Measurements from ENCODE around the gene EDIL3. TPM values are rescaled to one million over a fixed set of nuclear protein-coding genes. Genes with fewer than 3 reads are reported as not detected.

Gene EDIL3, protein sequence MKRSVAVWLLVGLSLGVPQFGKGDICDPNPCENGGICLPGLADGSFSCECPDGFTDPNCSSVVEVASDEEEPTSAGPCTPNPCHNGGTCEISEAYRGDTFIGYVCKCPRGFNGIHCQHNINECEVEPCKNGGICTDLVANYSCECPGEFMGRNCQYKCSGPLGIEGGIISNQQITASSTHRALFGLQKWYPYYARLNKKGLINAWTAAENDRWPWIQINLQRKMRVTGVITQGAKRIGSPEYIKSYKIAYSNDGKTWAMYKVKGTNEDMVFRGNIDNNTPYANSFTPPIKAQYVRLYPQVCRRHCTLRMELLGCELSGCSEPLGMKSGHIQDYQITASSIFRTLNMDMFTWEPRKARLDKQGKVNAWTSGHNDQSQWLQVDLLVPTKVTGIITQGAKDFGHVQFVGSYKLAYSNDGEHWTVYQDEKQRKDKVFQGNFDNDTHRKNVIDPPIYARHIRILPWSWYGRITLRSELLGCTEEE
- total RNA-seq, result 10 to 100 TPM; 37.1 to 57.3 (median 40.9) TPM
- polyA plus RNA-seq, result 1 to 10 TPM; 3.5 to 8.6 (median 6.0) TPM

DNA sequence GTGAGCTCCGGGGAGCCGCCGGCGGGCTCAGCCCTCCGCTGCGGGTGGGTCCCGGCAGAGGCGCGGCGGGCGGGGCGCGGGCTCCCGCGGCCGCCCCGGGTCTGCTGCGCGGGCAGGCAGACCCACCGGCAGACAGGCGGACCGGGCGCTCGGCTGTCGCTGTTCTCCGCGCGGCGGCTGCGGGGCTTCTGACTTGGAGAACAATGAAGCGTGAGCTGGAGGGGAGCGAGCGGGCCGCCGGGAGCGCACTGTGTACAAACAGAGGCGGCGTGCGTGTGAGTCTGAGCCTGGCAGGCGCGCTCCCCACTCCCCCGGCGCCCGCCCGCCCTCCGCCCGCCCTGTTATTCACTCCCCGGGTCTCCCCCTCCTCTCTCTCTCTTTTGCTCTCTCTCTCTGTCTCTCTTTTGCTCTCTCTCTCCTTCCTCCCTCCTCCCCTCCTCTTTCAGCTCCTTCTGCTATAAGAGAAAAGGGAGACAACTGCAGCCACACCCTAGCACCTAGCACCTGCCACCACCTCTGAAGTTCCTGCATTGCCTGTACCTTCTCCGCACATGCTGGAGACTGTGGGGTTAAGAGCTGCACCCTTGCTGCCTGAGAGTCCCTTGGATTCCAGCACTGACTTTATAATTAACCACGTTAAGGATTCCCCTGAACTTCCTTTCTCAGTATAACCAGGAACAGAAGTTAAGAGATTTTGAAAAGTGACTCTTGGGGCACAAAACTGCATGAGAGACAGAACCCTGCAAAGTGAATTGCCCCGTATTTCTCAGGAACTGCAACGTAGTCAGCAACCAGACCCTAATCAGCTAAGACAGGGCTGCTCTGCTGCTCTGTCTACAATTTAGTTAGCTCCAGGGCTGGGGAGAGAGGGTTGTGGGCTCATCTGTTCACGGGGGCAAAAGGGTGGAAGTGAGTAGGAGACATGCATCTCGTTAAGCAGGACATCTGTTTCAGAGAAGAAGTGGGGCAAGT, at the start of gene EDIL3:
Gene EDIL3 (minus strand): TSS at position 277 of the 972 bp plus-strand sequence. CDS start 506 bp downstream, outside the sequence.
- H3K27me3 ChIP-seq, result peaks cover 0 to 39% (median 28%) of the 10 kb centered on the region in 3 donors
- H3K4me3 ChIP-seq, result peak within 1 kb of the TSS; percentile 38 to 56 (median 54)
- no peak for TF ChIP-seq POLR2A (IDR thresholded peaks at IDR 0.05)
- TF ChIP-seq, protein P1, sequence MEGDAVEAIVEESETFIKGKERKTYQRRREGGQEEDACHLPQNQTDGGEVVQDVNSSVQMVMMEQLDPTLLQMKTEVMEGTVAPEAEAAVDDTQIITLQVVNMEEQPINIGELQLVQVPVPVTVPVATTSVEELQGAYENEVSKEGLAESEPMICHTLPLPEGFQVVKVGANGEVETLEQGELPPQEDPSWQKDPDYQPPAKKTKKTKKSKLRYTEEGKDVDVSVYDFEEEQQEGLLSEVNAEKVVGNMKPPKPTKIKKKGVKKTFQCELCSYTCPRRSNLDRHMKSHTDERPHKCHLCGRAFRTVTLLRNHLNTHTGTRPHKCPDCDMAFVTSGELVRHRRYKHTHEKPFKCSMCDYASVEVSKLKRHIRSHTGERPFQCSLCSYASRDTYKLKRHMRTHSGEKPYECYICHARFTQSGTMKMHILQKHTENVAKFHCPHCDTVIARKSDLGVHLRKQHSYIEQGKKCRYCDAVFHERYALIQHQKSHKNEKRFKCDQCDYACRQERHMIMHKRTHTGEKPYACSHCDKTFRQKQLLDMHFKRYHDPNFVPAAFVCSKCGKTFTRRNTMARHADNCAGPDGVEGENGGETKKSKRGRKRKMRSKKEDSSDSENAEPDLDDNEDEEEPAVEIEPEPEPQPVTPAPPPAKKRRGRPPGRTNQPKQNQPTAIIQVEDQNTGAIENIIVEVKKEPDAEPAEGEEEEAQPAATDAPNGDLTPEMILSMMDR (IDR thresholded peaks at IDR 0.05), result no peak
- TF ChIP-seq POLR2AphosphoS5 (IDR thresholded peaks at IDR 0.05), result no peak
- TF ChIP-seq EP300 (IDR thresholded peaks at IDR 0.05), result no peak
- H3K4me1 ChIP-seq, result peaks cover 0 to 32% (median 24%) of the 10 kb centered on the region in 4 donors
- H3K36me3 ChIP-seq, result no peaks in the 10 kb centered on the region
- DNase-seq, result peak; percentile 67
- no peaks in the 10 kb centered on the region for H3K9me3 ChIP-seq
- WGBS, 2 donors, result 1% methylated on average over 54 of the region's 54 CpGs
- H3K27ac ChIP-seq, result peak within 1 kb of the TSS; percentile 64 to 72 (median 71)
- intact Hi-C loops (cut with DNase I), result loop anchor here (10.0 kb wide), 1 partner anchor 370 kb away; no protein-coding TSS in a partner anchor

DNA sequence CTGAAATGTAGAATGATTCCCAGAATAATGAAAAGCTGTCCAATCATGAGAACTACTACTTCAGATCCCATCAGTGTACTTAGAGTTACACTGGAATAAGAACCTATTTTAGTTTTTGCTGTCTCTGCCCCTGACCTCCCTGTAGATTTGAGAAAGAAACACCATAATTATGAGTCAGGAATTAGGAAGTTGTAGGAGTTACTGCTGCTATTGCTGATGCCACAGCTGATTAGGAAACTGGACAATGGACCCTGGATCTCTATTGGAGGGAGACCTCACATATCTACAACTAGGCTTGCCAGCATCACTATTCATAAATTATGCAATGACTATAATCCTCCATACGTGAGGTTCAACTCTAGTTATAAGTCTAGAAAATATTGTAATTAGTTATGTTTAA, 48.8 kb upstream of the EDIL3 start:
- intact Hi-C loops (cut with DNase I), result no loop called here
- TF ChIP-seq, protein P1 (IDR thresholded peaks at IDR 0.05), result no peak
- no peak for TF ChIP-seq EP300 (IDR thresholded peaks at IDR 0.05)
- TF ChIP-seq POLR2A (IDR thresholded peaks at IDR 0.05), result no peak
- TF ChIP-seq POLR2AphosphoS5 (IDR thresholded peaks at IDR 0.05), result no peak
- WGBS, 2 donors, result 88 to 92% methylated on average over 1 of the region's 1 CpG
- no peaks in the 10 kb centered on the region for H3K4me1 ChIP-seq
- no peak overlapping the region for H3K27ac ChIP-seq
- no peak overlapping the region for H3K4me3 ChIP-seq
- no peak for DNase-seq
- no peaks in the 10 kb centered on the region for H3K9me3 ChIP-seq
- no peaks in the 10 kb centered on the region for H3K36me3 ChIP-seq
- no peaks in the 10 kb centered on the region for H3K27me3 ChIP-seq

DNA sequence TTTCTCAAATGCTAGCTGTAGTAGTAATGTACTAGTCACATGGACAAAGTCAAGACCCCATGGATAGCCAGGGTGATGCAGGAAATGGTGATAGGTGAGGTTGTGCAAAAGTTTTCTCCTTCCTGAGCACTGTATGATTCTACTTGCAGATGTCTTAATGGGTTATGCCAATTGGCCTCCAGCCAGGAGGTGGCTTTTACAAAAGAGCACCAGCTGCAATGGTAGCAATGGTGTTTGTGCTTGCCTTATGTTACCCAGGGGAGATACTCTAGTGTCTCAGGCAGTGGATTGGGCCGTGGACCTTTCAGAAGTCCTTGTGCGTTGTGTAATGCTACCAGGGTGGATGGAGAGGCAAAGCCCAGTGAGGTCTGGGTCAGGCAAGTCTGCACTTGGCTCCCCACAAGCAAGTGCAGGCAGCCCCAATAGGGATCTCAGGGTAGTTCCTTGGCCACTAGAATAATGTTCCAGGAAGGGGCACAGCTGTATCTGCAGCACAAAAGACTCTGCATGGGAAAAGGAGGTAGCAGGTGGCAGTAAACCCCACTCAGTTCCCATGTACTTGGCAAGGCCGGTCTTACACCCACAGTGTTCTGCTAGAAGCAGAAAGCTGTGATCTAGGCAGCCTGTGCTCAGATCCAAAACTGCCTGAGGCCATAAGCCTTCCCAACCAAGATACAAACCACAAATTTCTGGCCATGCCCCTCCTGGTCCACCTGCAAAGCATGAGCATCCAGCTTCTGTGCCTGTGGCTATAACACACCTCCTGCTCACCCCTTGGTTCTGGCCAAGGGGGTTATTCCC, 46.4 kb upstream of the EDIL3 start:
- H3K9me3 ChIP-seq, result no peaks in the 10 kb centered on the region
- intact Hi-C loops (cut with DNase I), result no loop called here
- no peak overlapping the region for H3K27ac ChIP-seq
- no peak for DNase-seq
- H3K27me3 ChIP-seq, result no peaks in the 10 kb centered on the region
- no peak for TF ChIP-seq EP300 (IDR thresholded peaks at IDR 0.05)
- H3K4me3 ChIP-seq, result no peak overlapping the region
- no peaks in the 10 kb centered on the region for H3K4me1 ChIP-seq
- no peaks in the 10 kb centered on the region for H3K36me3 ChIP-seq
- WGBS, 2 donors, result 89 to 93% methylated on average over 3 of the region's 3 CpGs

DNA sequence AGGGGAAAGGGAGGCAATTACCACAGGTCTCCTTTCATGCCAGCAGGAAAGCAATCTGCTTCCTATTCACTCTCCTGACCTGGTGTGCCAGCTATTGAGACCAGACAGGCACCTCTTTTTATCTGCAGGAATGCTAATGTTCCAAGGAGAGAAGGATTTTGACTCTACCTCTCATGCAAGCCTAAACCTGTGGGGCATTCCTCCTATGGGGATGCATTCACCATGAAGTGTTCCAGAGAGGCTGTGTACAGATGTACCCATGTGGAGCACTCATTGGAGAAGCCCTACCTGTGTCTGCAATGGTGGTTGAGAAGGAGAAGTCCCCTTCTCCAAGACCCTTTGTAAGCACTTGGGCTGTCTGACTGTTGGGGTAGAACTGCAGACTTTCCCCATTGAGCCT, 45.4 kb upstream of the EDIL3 start:
- Histone ChIP-seq H3K4me3 (no peak overlapping the region), H3K27me3 (no peaks in the 10 kb centered on the region), H3K4me1 (no peaks in the 10 kb centered on the region), H3K9me3 (no peaks in the 10 kb centered on the region), H3K36me3 (no peaks in the 10 kb centered on the region), H3K27ac (no peak overlapping the region)
- TF ChIP-seq, protein P1 (IDR thresholded peaks at IDR 0.05), result no peak
- no peak for TF ChIP-seq POLR2A (IDR thresholded peaks at IDR 0.05)
- TF ChIP-seq EP300 (IDR thresholded peaks at IDR 0.05), result no peak
- TF ChIP-seq POLR2AphosphoS5 (IDR thresholded peaks at IDR 0.05), result no peak
- intact Hi-C loops (cut with DNase I), result no loop called here
- no peak for DNase-seq

Data from sigmoid colon (tissue), 7 donors.